NT2/D1 (cell line): ENCODE results near the gene MYOD1.

Experiments
- DNase-seq: peaks from one replicate; pipeline ENCODE4 v3.0.0-alpha.2; 2011; ENCODE audit warnings: low read depth, low spot score
- H3K27me3 ChIP-seq: 2 replicates; pipeline ENCODE4 v1.6.0; 2011; ENCODE audit warnings: mild to moderate bottlenecking; ENCODE audit not compliant: insufficient read length, insufficient read depth
- H3K36me3 ChIP-seq: 2 replicates; pipeline ENCODE4 v1.6.1; 2011; ENCODE audit warnings: mild to moderate bottlenecking, low read length, mixed read lengths; ENCODE audit not compliant: insufficient read depth, insufficient read length
- H3K4me1 ChIP-seq: 2 replicates; pipeline ENCODE4 v1.5.1; 2011; ENCODE audit not compliant: insufficient read depth, insufficient read length
- H3K4me3 ChIP-seq: 2 replicates; pipeline ENCODE4 v1.5.1; 2011; ENCODE audit warnings: low read depth; ENCODE audit not compliant: insufficient read length
- H3K9ac ChIP-seq: 2 replicates; pipeline ENCODE4 v1.6.0; 2011; ENCODE audit warnings: low read depth; ENCODE audit not compliant: insufficient read length
- H3K9me3 ChIP-seq: 2 replicates; pipeline ENCODE4 v1.5.1; 2011; ENCODE audit warnings: mild to moderate bottlenecking, low read length; ENCODE audit not compliant: insufficient read depth
- SUZ12 ChIP-seq: IDR thresholded peaks from 2 replicates; pipeline ENCODE4 v1.6.1; 2011; ENCODE audit not compliant: insufficient read length, insufficient read depth; ENCODE audit errors: extremely low read depth
- YY1 ChIP-seq: IDR thresholded peaks from 2 replicates; pipeline ENCODE4 v1.6.1; 2011; ENCODE audit not compliant: insufficient read length, insufficient read depth
- ZNF274 ChIP-seq: IDR thresholded peaks from 2 replicates; pipeline ENCODE4 v1.6.1; 2011; ENCODE audit warnings: mild to moderate bottlenecking, low read depth, low read length

The MYOD1 gene

DNA sequence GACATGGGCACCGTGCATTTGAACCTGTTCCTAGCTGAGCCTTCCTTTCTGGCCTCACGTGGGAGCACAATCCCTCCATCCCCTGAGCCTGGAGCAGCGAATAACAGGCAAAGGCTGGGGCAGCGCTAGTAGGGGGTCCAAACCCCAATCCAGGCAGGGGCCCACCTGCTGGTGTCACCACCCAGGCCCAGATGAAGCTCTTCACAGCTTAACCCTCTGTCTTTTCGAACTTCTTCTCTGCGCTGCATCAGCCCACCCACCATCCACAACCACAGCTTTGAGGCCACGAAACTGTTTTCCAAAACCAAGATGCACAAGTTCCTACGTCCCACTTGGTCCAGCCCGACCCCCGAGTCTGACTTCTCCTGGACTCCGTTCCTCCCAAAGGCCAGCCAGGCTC is 26.7 kb downstream of the MYOD1 start:
- TF ChIP-seq SUZ12 (no peak), ZNF274 (no peak), YY1 (no peak)
- Histone ChIP-seq H3K27me3 (no peaks in the 10 kb centered on the region), H3K4me3 (no peak overlapping the region), H3K9ac (no peak overlapping the region), H3K4me1 (peaks cover 4% of the 10 kb centered on the region), H3K9me3 (no peaks in the 10 kb centered on the region), H3K36me3 (no peaks in the 10 kb centered on the region)
- no peak for DNase-seq

- Histone ChIP-seq H3K4me3 (no peak overlapping the region), H3K36me3 (no peaks in the 10 kb centered on the region), H3K9me3 (no peaks in the 10 kb centered on the region), H3K27me3 (no peaks in the 10 kb centered on the region), H3K4me1 (peaks cover 4% of the 10 kb centered on the region), H3K9ac (no peak overlapping the region)
- no peak for DNase-seq
- no peak for TF ChIP-seq SUZ12
These were observed 28.0 kb downstream of the MYOD1 start for GRCh38 chr11:17747131-17747955.

- TF ChIP-seq SUZ12 (no peak), ZNF274 (no peak), YY1 (no peak)
These were observed 28.7 kb downstream of the MYOD1 start for GRCh38 chr11:17748044-17748443.

DNA sequence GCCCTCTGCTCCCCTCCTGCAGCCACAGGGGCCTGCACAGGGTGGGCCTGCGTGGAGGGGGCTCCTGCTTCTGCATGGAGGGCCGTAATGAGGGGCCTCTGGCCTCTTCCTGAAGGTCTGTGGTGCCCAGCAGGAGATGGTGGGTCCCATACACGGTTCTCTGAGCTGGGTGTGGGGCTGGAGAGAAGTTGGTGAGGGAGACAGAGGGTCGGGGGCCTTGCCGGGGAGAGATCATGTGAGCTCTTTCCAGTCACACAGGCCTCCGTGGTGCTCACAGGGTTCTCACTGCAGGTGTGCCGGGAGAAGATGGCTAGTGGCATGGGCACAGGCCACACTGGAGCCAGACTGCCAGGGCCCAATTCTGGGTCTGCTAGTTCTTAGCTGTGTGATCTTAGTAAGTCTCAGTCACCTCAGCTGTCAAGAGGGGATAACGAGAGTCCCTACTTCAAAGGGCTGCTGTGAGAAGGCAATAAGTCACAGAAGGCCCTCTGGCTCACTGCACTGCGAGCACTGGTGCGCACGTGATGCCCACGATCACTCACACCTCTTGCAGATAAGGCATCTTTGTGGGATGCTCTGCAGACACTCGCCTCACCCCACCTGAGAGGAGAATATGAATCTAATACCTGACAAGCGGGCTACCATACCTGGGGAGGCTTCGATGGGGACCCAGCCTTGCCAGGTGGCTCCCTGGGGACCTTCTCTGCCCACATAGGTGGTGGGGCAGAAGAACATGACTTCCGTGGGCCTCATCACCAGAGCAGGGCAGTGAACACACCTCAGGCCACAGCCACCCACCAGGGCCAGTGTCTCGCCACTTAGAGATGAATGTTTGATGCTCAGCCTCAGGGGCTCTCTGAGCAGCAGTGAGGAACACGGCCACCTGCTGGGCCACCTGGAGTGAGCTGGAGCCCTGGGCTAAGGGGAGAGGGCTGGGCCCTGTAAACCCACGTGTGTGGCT is 29.7 kb downstream of the MYOD1 start:
- no peak overlapping the region for H3K4me3 ChIP-seq
- H3K27me3 ChIP-seq: no peaks in the 10 kb centered on the region
- H3K9me3 ChIP-seq: no peaks in the 10 kb centered on the region
- no peak for DNase-seq
- no peaks in the 10 kb centered on the region for H3K36me3 ChIP-seq
- TF ChIP-seq YY1: no peak
- no peak for TF ChIP-seq ZNF274
- TF ChIP-seq SUZ12: no peak
- no peak overlapping the region for H3K9ac ChIP-seq
- H3K4me1 ChIP-seq: no peaks in the 10 kb centered on the region

More at GRCh38 chr11:17748044-17748443, 28.7 kb downstream of the MYOD1 start:
- Histone ChIP-seq H3K4me3 (no peak overlapping the region), H3K9ac (no peak overlapping the region), H3K27me3 (no peaks in the 10 kb centered on the region), H3K9me3 (no peaks in the 10 kb centered on the region), H3K4me1 (peaks cover 4% of the 10 kb centered on the region), H3K36me3 (no peaks in the 10 kb centered on the region)
- DNase-seq: no peak

GRCh38 chr11:17750013-17750800 is 30.8 kb downstream of the MYOD1 start:
- Histone ChIP-seq H3K9me3 (no peaks in the 10 kb centered on the region), H3K4me1 (no peaks in the 10 kb centered on the region), H3K4me3 (no peak overlapping the region), H3K36me3 (no peaks in the 10 kb centered on the region), H3K27me3 (no peaks in the 10 kb centered on the region), H3K9ac (no peak overlapping the region)
- DNase-seq: no peak
- no peak for TF ChIP-seq SUZ12
- no peak for TF ChIP-seq ZNF274
- no peak for TF ChIP-seq YY1

- Histone ChIP-seq H3K4me3 (no peak overlapping the region), H3K4me1 (no peaks in the 10 kb centered on the region), H3K9me3 (no peaks in the 10 kb centered on the region), H3K36me3 (no peaks in the 10 kb centered on the region), H3K9ac (no peak overlapping the region), H3K27me3 (no peaks in the 10 kb centered on the region)
- no peak for DNase-seq
- TF ChIP-seq ZNF274: no peak
- TF ChIP-seq SUZ12: no peak
- no peak for TF ChIP-seq YY1
These were observed 31.4 kb downstream of the MYOD1 start for GRCh38 chr11:17750801-17751165.

- Histone ChIP-seq H3K27me3 (no peaks in the 10 kb centered on the region), H3K9me3 (no peaks in the 10 kb centered on the region), H3K9ac (no peak overlapping the region), H3K4me3 (no peak overlapping the region), H3K36me3 (no peaks in the 10 kb centered on the region), H3K4me1 (no peaks in the 10 kb centered on the region)
- DNase-seq: no peak
- TF ChIP-seq SUZ12: no peak
- no peak for TF ChIP-seq ZNF274
- TF ChIP-seq YY1: no peak
These were observed 32.2 kb downstream of the MYOD1 start for GRCh38 chr11:17751558-17751957.
